Smooth muscle cell (in vitro differentiated cells): ENCODE data around the gene CERS6. TPM values are rescaled to one million over a fixed set of nuclear protein-coding genes. Genes with fewer than 3 reads are reported as not detected.
A peak's percentile ranks its signal among the peaks of the same experiment; 100 is the strongest.

Experiments used
- DNase-seq: peaks from one replicate; lab custom pipeline; 2025; ENCODE audit not compliant: unreplicated experiment; lab: John Stamatoyannopoulos, UW
- H2AFZ ChIP-seq: fragments of 200-600 bp; sonication (generic); 2 replicates; pipeline ENCODE4 v1.6.0; 2016; ENCODE audit warnings: antibody characterized with exemption, low read depth, mild to moderate bottlenecking
- H3F3A ChIP-seq: fragments of 200-600 bp; sonication (generic); 2 replicates; pipeline ENCODE4 v1.6.0; 2017; ENCODE audit warnings: antibody characterized with exemption, low read depth
- H3K27ac ChIP-seq: fragments of 200-600 bp; sonication (generic); 2 replicates; pipeline ENCODE4 v1.5.1; 2016; ENCODE audit warnings: low read depth, mild to moderate bottlenecking
- H3K27me3 ChIP-seq: fragments of 200-600 bp; sonication (generic); 2 replicates; pipeline ENCODE4 v1.6.1; 2016; ENCODE audit warnings: low read depth, mild to moderate bottlenecking
- H3K36me3 ChIP-seq: fragments of 200-600 bp; sonication (generic); 2 replicates; pipeline ENCODE4 v1.5.1; 2016; ENCODE audit warnings: low read depth
- H3K4me1 ChIP-seq: fragments of 200-600 bp; sonication (generic); 2 replicates; pipeline ENCODE4 v1.5.1; 2016; ENCODE audit warnings: low read depth
- H3K4me2 ChIP-seq: fragments of 200-600 bp; sonication (generic); 2 replicates; pipeline ENCODE4 v1.6.0; 2016; ENCODE audit warnings: mild to moderate bottlenecking
- H3K4me3 ChIP-seq: fragments of 200-600 bp; sonication (generic); 2 replicates; pipeline ENCODE4 v1.5.1; 2016; ENCODE audit warnings: mild to moderate bottlenecking
- H3K79me2 ChIP-seq: fragments of 200-600 bp; sonication (generic); 2 replicates; pipeline ENCODE4 v1.6.0; 2016; ENCODE audit warnings: low read depth, mild to moderate bottlenecking
- H3K9ac ChIP-seq: fragments of 200-600 bp; sonication (generic); 2 replicates; pipeline ENCODE4 v1.6.0; 2016; ENCODE audit warnings: low read depth
- H3K9me3 ChIP-seq: fragments of 200-600 bp; sonication (generic); replicated peaks from 2 replicates; pipeline ENCODE4 v1.5.1; 2016; ENCODE audit warnings: low read depth
- H4K20me1 ChIP-seq: fragments of 200-600 bp; sonication (generic); 2 replicates; pipeline ENCODE4 v1.6.0; 2016; ENCODE audit warnings: low read depth
- WGBS: methylation state at CpG from one replicate; pipeline ENCODE4 v1.1.7; 2016; ENCODE audit warnings: low lambda C conversion rate; 5-methylcytosine and 5-hydroxymethylcytosine counted together
- polyA plus RNA-seq: library from polyadenylated mRNA; unstranded; fragments of >200 nt; fragmentation: Nextera tagmentation; extraction: Ambion mirVana; gene quantifications from 2 replicates; pipeline ENCODE4 v1.2.1, GENCODE V29; 2016
- total RNA-seq: library from RNA; depleted of rRNA; stranded (reverse); fragments of >200 nt; gene quantifications from 2 replicates; pipeline ENCODE4 v1.2.3, GENCODE V29; 2014
- TF ChIP-seq, protein P1 (sequence below): fragments of 200-600 bp; sonication (generic); IDR thresholded peaks from 2 replicates; pipeline ENCODE4 v1.5.1; 2017; ENCODE audit warnings: borderline replicate concordance, mild to moderate bottlenecking, antibody characterized with exemption; ENCODE audit not compliant: insufficient read depth, poor library complexity, severe bottlenecking

CERS6 gene
- total and polyA plus RNA-seq, 2 experiments from 2014 or later = 9.2 to 26.6 TPM

- no peaks in the 10 kb centered on the region for H3K4me1 ChIP-seq
- DNase-seq = no peak
- no peaks in the 10 kb centered on the region for H3K79me2 ChIP-seq
- H3K4me3 ChIP-seq = no peak overlapping the region
- no peaks in the 10 kb centered on the region for H3K27me3 ChIP-seq
- TF ChIP-seq, protein P1, sequence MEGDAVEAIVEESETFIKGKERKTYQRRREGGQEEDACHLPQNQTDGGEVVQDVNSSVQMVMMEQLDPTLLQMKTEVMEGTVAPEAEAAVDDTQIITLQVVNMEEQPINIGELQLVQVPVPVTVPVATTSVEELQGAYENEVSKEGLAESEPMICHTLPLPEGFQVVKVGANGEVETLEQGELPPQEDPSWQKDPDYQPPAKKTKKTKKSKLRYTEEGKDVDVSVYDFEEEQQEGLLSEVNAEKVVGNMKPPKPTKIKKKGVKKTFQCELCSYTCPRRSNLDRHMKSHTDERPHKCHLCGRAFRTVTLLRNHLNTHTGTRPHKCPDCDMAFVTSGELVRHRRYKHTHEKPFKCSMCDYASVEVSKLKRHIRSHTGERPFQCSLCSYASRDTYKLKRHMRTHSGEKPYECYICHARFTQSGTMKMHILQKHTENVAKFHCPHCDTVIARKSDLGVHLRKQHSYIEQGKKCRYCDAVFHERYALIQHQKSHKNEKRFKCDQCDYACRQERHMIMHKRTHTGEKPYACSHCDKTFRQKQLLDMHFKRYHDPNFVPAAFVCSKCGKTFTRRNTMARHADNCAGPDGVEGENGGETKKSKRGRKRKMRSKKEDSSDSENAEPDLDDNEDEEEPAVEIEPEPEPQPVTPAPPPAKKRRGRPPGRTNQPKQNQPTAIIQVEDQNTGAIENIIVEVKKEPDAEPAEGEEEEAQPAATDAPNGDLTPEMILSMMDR = no peak
- H2AFZ ChIP-seq = no peak overlapping the region
- no peaks in the 10 kb centered on the region for H3K9me3 ChIP-seq
- H3K27ac ChIP-seq = no peak overlapping the region
- no peaks in the 10 kb centered on the region for H3F3A ChIP-seq
- H4K20me1 ChIP-seq = no peaks in the 10 kb centered on the region
- H3K9ac ChIP-seq = no peak overlapping the region
- no peak overlapping the region for H3K4me2 ChIP-seq
- no peaks in the 10 kb centered on the region for H3K36me3 ChIP-seq
Measured at GRCh38 chr2:168716839-168717238, 260.8 kb downstream of the CERS6 start.

DNA sequence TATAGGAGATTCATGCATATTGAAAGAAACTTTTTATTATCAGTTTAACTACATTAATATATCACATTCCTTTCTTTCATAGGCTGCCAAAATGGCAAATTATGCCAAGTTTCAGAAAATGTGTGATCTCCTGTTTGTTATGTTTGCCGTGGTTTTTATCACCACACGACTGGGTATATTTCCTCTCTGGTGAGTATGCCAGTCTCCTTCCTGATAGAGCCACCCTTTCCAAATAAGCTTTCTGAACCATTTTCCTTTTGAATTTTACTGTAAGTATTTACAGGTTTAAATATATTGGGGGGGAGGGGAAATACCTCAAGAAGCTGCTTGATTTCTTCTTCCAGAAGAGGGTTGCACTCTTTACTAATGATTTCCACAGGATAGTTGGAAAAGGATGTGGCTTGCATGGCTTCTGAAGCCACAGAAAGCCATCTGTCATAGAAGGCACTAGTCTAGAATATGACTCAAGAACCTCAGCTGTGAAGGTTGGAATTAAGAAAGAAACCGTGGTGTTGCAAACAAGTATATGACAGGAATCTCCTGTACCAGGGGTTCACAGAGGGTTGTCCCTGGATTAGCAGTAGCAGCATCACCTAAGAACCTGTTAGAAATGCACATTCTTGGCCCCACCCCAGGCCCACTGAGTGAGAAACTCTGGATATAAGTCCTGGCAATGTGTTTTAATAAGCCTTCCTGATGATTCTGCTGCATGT is 261.9 kb downstream of the CERS6 start:
- TF ChIP-seq, protein P1 = no peak
- H3K79me2 ChIP-seq = no peaks in the 10 kb centered on the region
- no peaks in the 10 kb centered on the region for H3K27me3 ChIP-seq
- no peaks in the 10 kb centered on the region for H3K4me1 ChIP-seq
- no peaks in the 10 kb centered on the region for H3K36me3 ChIP-seq
- no peaks in the 10 kb centered on the region for H3K9me3 ChIP-seq
- H3K27ac ChIP-seq = peak overlapping the region; percentile 14
- no peaks in the 10 kb centered on the region for H3F3A ChIP-seq
- no peak overlapping the region for H3K4me3 ChIP-seq
- no peak for DNase-seq
- 81% methylated on average over 3 of the region's 3 CpGs for WGBS
- no peaks in the 10 kb centered on the region for H4K20me1 ChIP-seq
- H2AFZ ChIP-seq = no peak overlapping the region
- no peak overlapping the region for H3K9ac ChIP-seq
- no peak overlapping the region for H3K4me2 ChIP-seq

- TF ChIP-seq, protein P1 = no peak
- no peaks in the 10 kb centered on the region for H3K9me3 ChIP-seq
- no peaks in the 10 kb centered on the region for H4K20me1 ChIP-seq
- no peak overlapping the region for H3K9ac ChIP-seq
- H3K4me1 ChIP-seq = no peaks in the 10 kb centered on the region
- no peak overlapping the region for H3K4me2 ChIP-seq
- no peak overlapping the region for H2AFZ ChIP-seq
- H3K27ac ChIP-seq = peak overlapping the region; percentile 14
- H3K79me2 ChIP-seq = no peaks in the 10 kb centered on the region
- H3K36me3 ChIP-seq = no peaks in the 10 kb centered on the region
- H3F3A ChIP-seq = no peaks in the 10 kb centered on the region
- DNase-seq = no peak
- H3K27me3 ChIP-seq = no peaks in the 10 kb centered on the region
- 81% methylated on average over 2 of the region's 2 CpGs for WGBS
- no peak overlapping the region for H3K4me3 ChIP-seq
Measured at GRCh38 chr2:168718622-168719021, 262.6 kb downstream of the CERS6 start.

- no peak for DNase-seq
- Histone ChIP-seq H2AFZ (no peak overlapping the region), H3K36me3 (no peaks in the 10 kb centered on the region), H3K9me3 (no peaks in the 10 kb centered on the region), H3K4me1 (no peaks in the 10 kb centered on the region), H3K9ac (no peak overlapping the region), H3F3A (no peaks in the 10 kb centered on the region), H3K79me2 (no peaks in the 10 kb centered on the region), H3K4me2 (no peak overlapping the region), H3K4me3 (no peak overlapping the region), H3K27ac (no peak overlapping the region), H4K20me1 (no peaks in the 10 kb centered on the region), H3K27me3 (no peaks in the 10 kb centered on the region)
- TF ChIP-seq, protein P1 = no peak
Measured at GRCh38 chr2:168719446-168719845, 263.4 kb downstream of the CERS6 start.
